ENCODE results near the gene GALNT10. TPM values are rescaled to one million over a fixed set of nuclear protein-coding genes. Genes with fewer than 3 reads are reported as not detected.

The GALNT10 gene
- total RNA-seq, 1 experiment from 2014 or later, result 22.9 TPM

- DNase-seq (ENCODE audit: low spot score) (no peak), ATAC-seq (no peak)
- Mint-ChIP-seq H3K4me3 (no peak overlapping the region), H3K27ac (no peak overlapping the region), H3K27me3 (ENCODE audit: low read depth) (no peaks in the 10 kb centered on the region), H3K4me1 (peaks cover 35% of the 10 kb centered on the region), H3K9me3 (no peaks in the 10 kb centered on the region), H3K36me3 (no peaks in the 10 kb centered on the region)
- TF ChIP-seq IRF2 (CRISPR knock-in tag; IDR thresholded peaks at IDR 0.05; ENCODE audit: borderline replicate concordance, low read depth) (no peak), TCF7 (CRISPR knock-in tag; IDR thresholded peaks at IDR 0.05; ENCODE audit: low read depth) (no peak), CBFB (CRISPR knock-in tag; IDR thresholded peaks at IDR 0.05; ENCODE audit: low read depth) (no peak), HMGA2 (CRISPR knock-in tag; IDR thresholded peaks at IDR 0.05) (no peak), ZNF425 (CRISPR knock-in tag; conservative IDR thresholded peaks at IDR 0.05) (no peak), SOX15 (CRISPR knock-in tag; IDR thresholded peaks at IDR 0.05) (no peak), ZMAT4 (CRISPR knock-in tag; IDR thresholded peaks at IDR 0.05) (no peak), ZNF138 (CRISPR knock-in tag; conservative IDR thresholded peaks at IDR 0.05) (no peak), TEAD1 (CRISPR knock-in tag; IDR thresholded peaks at IDR 0.05) (no peak), USF2 (CRISPR knock-in tag; IDR thresholded peaks at IDR 0.05) (no peak), ZBTB43 (CRISPR knock-in tag; IDR thresholded peaks at IDR 0.05) (no peak), NFE2L1 (CRISPR knock-in tag; IDR thresholded peaks at IDR 0.05) (no peak)
- CTCF ChIA-PET, result interaction anchor here (1.1 to 1.6 kb wide), 6 partner anchors 19 to 169 kb away, joined by 3 to 7 read pairs (median 4); no protein-coding TSS in a partner anchor
- POLR2A ChIA-PET, result no interaction called here
Observed at GRCh38 chr5:154236011-154236410, 45.5 kb downstream of the GALNT10 start.

- Mint-ChIP-seq H3K36me3 (no peaks in the 10 kb centered on the region), H3K9me3 (no peaks in the 10 kb centered on the region), H3K27ac (no peak overlapping the region), H3K4me1 (peaks cover 37% of the 10 kb centered on the region), H3K27me3 (ENCODE audit: low read depth) (no peaks in the 10 kb centered on the region), H3K4me3 (no peak overlapping the region)
- TF ChIP-seq ELF4 (CRISPR knock-in tag; IDR thresholded peaks at IDR 0.05; ENCODE audit: low read depth) (no peak), ZNF232 (CRISPR knock-in tag; IDR thresholded peaks at IDR 0.05) (no peak), ATF6 (CRISPR knock-in tag; IDR thresholded peaks at IDR 0.05) (no peak), FOXK1 (CRISPR knock-in tag; IDR thresholded peaks at IDR 0.05) (no peak), CBFB (CRISPR knock-in tag; IDR thresholded peaks at IDR 0.05; ENCODE audit: low read depth) (no peak), RORB (CRISPR knock-in tag; IDR thresholded peaks at IDR 0.05) (no peak), NR1H2 (CRISPR knock-in tag; IDR thresholded peaks at IDR 0.05) (no peak)
- peak; percentile 12; the same call in 1 of the 2 replicates for ATAC-seq
- ChIA-PET CTCF (interaction anchor here (1.0 to 1.6 kb wide), 9 partner anchors 20 to 168 kb away, joined by 3 to 12 read pairs (median 4); no protein-coding TSS in a partner anchor), POLR2A (no interaction called here)
- no peak for DNase-seq (ENCODE audit: low spot score)
Observed at GRCh38 chr5:154236536-154237375, 46.2 kb downstream of the GALNT10 start.

Data from WTC11 (cell line).